Activated CD8-positive, alpha-beta T cell treated with anti-CD3 and anti-CD28 coated beads, Interleukin-2, amount 10 ng/mL, durations not matched to agents 7 days and 5 days (primary cell): ENCODE measurements around the gene HVCN1. TPM values are rescaled to one million over a fixed set of nuclear protein-coding genes. Genes with fewer than 3 reads are reported as not detected.
"Not testable (repeated sequence)": the region's sequence is repeated elsewhere in the genome, so short reads cannot be mapped to it uniquely, and the experiment has no call there.

Experiments
- ATAC-seq: fragments of 150-1000 bp; cut with Tn5 transposase; one replicate; pipeline ENCODE4 v1.10.0; 2021; ENCODE audit warnings: moderate library complexity
- CTCF ChIA-PET: fragments of 350-600 bp; sonication (Branson Sonifier 250); formaldehyde crosslinking; loops from one replicate; lab custom pipeline; 2021; ENCODE audit warnings: antibody characterized with exemption; lab: Charles Lee
- POLR2A ChIA-PET: fragments of 350-600 bp; sonication (Branson Sonifier 250); formaldehyde crosslinking; loops from one replicate; lab custom pipeline; 2021; ENCODE audit warnings: antibody characterized with exemption; lab: Charles Lee
- DNase-seq: peaks from one replicate; pipeline ENCODE4 v3.0.0-alpha.2; 2020
- H3K27ac Mint-ChIP-seq: one replicate; pipeline ENCODE4 v1.8.0; 2021; ENCODE audit warnings: mild to moderate bottlenecking, mixed read lengths
- H3K27me3 Mint-ChIP-seq: one replicate; pipeline ENCODE4 v1.8.0; 2021; ENCODE audit warnings: low read depth, mixed read lengths
- H3K36me3 Mint-ChIP-seq: one replicate; pipeline ENCODE4 v1.8.0; 2021; ENCODE audit warnings: low read depth, mixed read lengths
- H3K4me1 Mint-ChIP-seq: one replicate; pipeline ENCODE4 v1.8.0; 2021; ENCODE audit warnings: low read depth, mixed read lengths
- H3K4me3 Mint-ChIP-seq: one replicate; pipeline ENCODE4 v1.8.0; 2021; ENCODE audit warnings: mild to moderate bottlenecking, mixed read lengths
- H3K9me3 Mint-ChIP-seq: one replicate; pipeline ENCODE4 v1.8.0; 2022; ENCODE audit warnings: mixed read lengths; ENCODE audit not compliant: insufficient read depth
- total RNA-seq, 2 experiments: library from RNA; stranded (reverse); gene quantifications; one replicate each; pipeline ENCODE4 v1.2.3, GENCODE V29; 2021

The HVCN1 gene
- total RNA-seq = 10 to 100 TPM; 28.6 to 30.8 TPM

GRCh38 chr12:110688446-110689280, at the start of gene HVCN1:
HVCN1 (minus strand) TSS chr12:110689115; CDS start chr12:110683245, 5,870 bp downstream.
- ATAC-seq (peak; percentile 73), DNase-seq (peak; percentile 65)
- Mint-ChIP-seq H3K27ac (peak within 1 kb of the TSS; percentile 98), H3K27me3 (no peaks in the 10 kb centered on the region), H3K4me1 (peaks cover 58% of the 10 kb centered on the region), H3K4me3 (peak within 1 kb of the TSS; percentile 87), H3K36me3 (peaks cover 31% of the 10 kb centered on the region), H3K9me3 (peaks cover 3% of the 10 kb centered on the region)
- POLR2A ChIA-PET = interaction anchor here (0.5 to 1.9 kb wide), 5 partner anchors 9 to 225 kb away, joined by 3 to 7 read pairs (median 4); no protein-coding TSS in a partner anchor
- CTCF ChIA-PET = interaction anchor here (1.3 kb wide), 1 partner anchor 10 kb away, joined by 3 read pairs; no protein-coding TSS in a partner anchor

DNA sequence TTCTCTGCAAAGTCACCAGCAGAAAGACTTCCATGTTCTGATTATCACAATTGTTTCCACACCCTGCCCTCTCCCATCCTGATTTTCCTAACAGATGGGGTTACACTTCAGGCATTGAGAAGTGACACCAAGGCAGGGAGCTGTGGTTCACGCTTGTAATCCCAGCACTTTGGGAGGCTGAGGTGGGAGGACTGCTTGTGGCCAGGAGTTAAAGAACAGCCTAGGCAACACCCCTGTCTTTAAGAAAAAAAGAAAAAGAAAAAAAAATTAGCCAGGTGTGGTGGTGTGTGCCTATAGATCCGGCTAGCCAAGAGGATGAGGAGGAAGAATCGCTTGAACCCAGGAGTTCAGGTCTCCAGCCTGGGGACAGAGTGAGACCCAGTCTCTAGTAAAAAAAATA, 48.6 kb upstream of the HVCN1 start:
- peak overlapping the region; percentile 17 for H3K27ac Mint-ChIP-seq
- peaks cover 64% of the 10 kb centered on the region for H3K4me1 Mint-ChIP-seq
- ATAC-seq = no peak
- H3K9me3 Mint-ChIP-seq = no peaks in the 10 kb centered on the region
- H3K4me3 Mint-ChIP-seq = no peak overlapping the region
- H3K27me3 Mint-ChIP-seq = no peaks in the 10 kb centered on the region
- DNase-seq = no peak
- POLR2A ChIA-PET = no interaction called here
- peaks cover 66% of the 10 kb centered on the region for H3K36me3 Mint-ChIP-seq
- CTCF ChIA-PET = interaction anchor here (1.5 to 1.8 kb wide), 3 partner anchors 10 to 90 kb away, joined by 4 to 5 read pairs (median 4); no protein-coding TSS in a partner anchor

DNA sequence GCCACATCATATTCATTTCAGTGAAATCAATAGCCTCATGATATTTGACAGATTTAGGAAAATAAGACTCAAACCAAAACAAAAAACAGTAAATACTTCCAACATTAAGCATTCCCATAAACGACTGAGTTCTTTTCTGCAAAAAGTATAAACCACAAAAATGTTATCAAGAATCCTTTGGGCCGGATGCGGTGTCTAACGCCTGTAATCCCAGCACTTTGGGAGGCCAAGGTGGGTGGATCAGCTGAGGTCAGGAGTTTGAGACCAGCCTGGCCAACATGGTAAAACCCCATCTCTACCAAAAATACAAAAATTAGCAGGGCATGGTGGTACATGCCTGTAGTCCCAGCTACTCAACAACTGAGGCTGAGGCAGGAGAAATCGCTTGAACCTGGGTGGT, 48.1 kb upstream of the HVCN1 start:
- CTCF ChIA-PET = interaction anchor here (1.8 kb wide), 1 partner anchor 90 kb away, joined by 4 read pairs; no protein-coding TSS in a partner anchor

GRCh38 chr12:110733900-110734299, 45.0 kb upstream of the HVCN1 start:
- Mint-ChIP-seq H3K27ac (peak overlapping the region; percentile 23), H3K4me1 (peaks cover 64% of the 10 kb centered on the region), H3K36me3 (peaks cover 63% of the 10 kb centered on the region), H3K4me3 (no peak overlapping the region), H3K9me3 (no peaks in the 10 kb centered on the region), H3K27me3 (no peaks in the 10 kb centered on the region)
- POLR2A ChIA-PET = no interaction called here
- DNase-seq (no peak), ATAC-seq (no peak)
- CTCF ChIA-PET = interaction anchor here (0.8 kb wide), 1 partner anchor 29 kb away, joined by 5 read pairs; no protein-coding TSS in a partner anchor

More for the DNA sequence above, 48.1 kb upstream of the HVCN1 start:
- H3K27me3 Mint-ChIP-seq, ATAC-seq, DNase-seq, POLR2A ChIA-PET, H3K4me3 Mint-ChIP-seq, H3K27ac Mint-ChIP-seq, H3K9me3 Mint-ChIP-seq: not testable (repeated sequence)
- H3K4me1 Mint-ChIP-seq = peaks cover 69% of the 10 kb centered on the region
- peaks cover 68% of the 10 kb centered on the region for H3K36me3 Mint-ChIP-seq

DNA sequence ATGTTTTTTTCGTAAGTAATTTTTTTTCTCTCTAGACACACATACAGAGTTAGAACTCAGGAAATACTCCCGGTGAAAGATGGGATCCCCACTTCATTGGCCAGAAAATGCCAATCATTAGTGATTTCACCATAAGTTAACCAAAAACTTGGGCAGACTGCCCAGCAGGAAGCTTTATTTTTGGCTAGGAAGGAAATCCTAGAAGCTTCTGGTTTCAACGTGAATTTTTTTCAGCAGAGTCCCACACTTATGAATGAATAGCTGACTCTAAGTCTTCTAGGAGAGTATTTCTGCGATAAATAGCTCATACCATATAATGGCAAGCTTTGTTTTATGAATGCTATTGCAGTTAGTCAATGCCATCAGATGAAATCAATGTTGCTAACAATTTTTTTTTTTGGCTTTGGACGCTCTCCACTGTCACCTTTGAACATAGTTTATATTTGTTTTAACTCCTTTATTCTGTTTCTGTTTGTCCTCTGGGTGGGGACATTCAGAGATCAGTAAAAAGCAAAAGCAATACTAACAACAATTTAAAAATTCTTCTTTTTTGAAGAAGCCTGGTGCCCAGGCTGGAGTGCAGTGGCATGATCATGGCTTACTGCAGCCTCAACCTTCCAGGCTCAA, 44.3 kb upstream of the HVCN1 start:
- no peak for ATAC-seq
- CTCF ChIA-PET = interaction anchor here (0.8 to 1.1 kb wide), 3 partner anchors 12 to 119 kb away, joined by 3 to 5 read pairs (median 3); partner anchors contain the start of gene TCTN1
- no peak for DNase-seq
- H3K9me3 Mint-ChIP-seq = no peaks in the 10 kb centered on the region
- peaks cover 62% of the 10 kb centered on the region for H3K36me3 Mint-ChIP-seq
- H3K27me3 Mint-ChIP-seq = no peaks in the 10 kb centered on the region
- peaks cover 63% of the 10 kb centered on the region for H3K4me1 Mint-ChIP-seq
- no peak overlapping the region for H3K27ac Mint-ChIP-seq
- H3K4me3 Mint-ChIP-seq = no peak overlapping the region
- POLR2A ChIA-PET = interaction anchor here (0.6 to 0.9 kb wide), 2 partner anchors 8 to 15 kb away, joined by 3 read pairs; no protein-coding TSS in a partner anchor

GRCh38 chr12:110732572-110732971, 43.7 kb upstream of the HVCN1 start:
- Mint-ChIP-seq H3K27ac (no peak overlapping the region), H3K36me3 (peaks cover 61% of the 10 kb centered on the region), H3K27me3 (no peaks in the 10 kb centered on the region), H3K4me3 (no peak overlapping the region), H3K4me1 (peaks cover 61% of the 10 kb centered on the region), H3K9me3 (no peaks in the 10 kb centered on the region)
- POLR2A ChIA-PET = interaction anchor here (0.6 to 0.9 kb wide), 2 partner anchors 9 to 15 kb away, joined by 3 read pairs; no protein-coding TSS in a partner anchor
- ATAC-seq (no peak), DNase-seq (no peak)
- CTCF ChIA-PET = interaction anchor here (1.0 to 1.1 kb wide), 2 partner anchors 12 to 119 kb away, joined by 3 read pairs; partner anchors contain the start of gene TCTN1

GRCh38 chr12:110731479-110731878, 42.6 kb upstream of the HVCN1 start:
- no peak overlapping the region for H3K27ac Mint-ChIP-seq
- ChIA-PET CTCF (interaction anchor here (0.9 to 2.2 kb wide), 7 partner anchors 9 to 131 kb away, joined by 3 to 16 read pairs (median 5); no protein-coding TSS in a partner anchor), POLR2A (interaction anchor here (0.6 to 1.7 kb wide), 3 partner anchors 11 to 341 kb away, joined by 3 to 4 read pairs (median 3); partner anchors contain the start of gene PPP1CC)
- peaks cover 62% of the 10 kb centered on the region for H3K4me1 Mint-ChIP-seq
- H3K9me3 Mint-ChIP-seq = no peaks in the 10 kb centered on the region
- ATAC-seq = no peak
- H3K4me3 Mint-ChIP-seq = no peak overlapping the region
- no peak for DNase-seq
- H3K27me3 Mint-ChIP-seq = no peaks in the 10 kb centered on the region
- peaks cover 69% of the 10 kb centered on the region for H3K36me3 Mint-ChIP-seq

- POLR2A ChIA-PET = interaction anchor here (0.6 kb wide), 1 partner anchor 51 kb away, joined by 4 read pairs; no protein-coding TSS in a partner anchor
- peaks cover 53% of the 10 kb centered on the region for H3K4me1 Mint-ChIP-seq
- H3K27ac Mint-ChIP-seq = peak overlapping the region; percentile 49
- ATAC-seq (peak; percentile 20), DNase-seq (no peak)
- no peaks in the 10 kb centered on the region for H3K9me3 Mint-ChIP-seq
- no peak overlapping the region for H3K4me3 Mint-ChIP-seq
- no peaks in the 10 kb centered on the region for H3K27me3 Mint-ChIP-seq
- CTCF ChIA-PET = interaction anchor here (1.2 kb wide), 1 partner anchor 11 kb away, joined by 3 read pairs; no protein-coding TSS in a partner anchor
- peaks cover 71% of the 10 kb centered on the region for H3K36me3 Mint-ChIP-seq
Observed at GRCh38 chr12:110728628-110729027, 39.7 kb upstream of the HVCN1 start.

DNA sequence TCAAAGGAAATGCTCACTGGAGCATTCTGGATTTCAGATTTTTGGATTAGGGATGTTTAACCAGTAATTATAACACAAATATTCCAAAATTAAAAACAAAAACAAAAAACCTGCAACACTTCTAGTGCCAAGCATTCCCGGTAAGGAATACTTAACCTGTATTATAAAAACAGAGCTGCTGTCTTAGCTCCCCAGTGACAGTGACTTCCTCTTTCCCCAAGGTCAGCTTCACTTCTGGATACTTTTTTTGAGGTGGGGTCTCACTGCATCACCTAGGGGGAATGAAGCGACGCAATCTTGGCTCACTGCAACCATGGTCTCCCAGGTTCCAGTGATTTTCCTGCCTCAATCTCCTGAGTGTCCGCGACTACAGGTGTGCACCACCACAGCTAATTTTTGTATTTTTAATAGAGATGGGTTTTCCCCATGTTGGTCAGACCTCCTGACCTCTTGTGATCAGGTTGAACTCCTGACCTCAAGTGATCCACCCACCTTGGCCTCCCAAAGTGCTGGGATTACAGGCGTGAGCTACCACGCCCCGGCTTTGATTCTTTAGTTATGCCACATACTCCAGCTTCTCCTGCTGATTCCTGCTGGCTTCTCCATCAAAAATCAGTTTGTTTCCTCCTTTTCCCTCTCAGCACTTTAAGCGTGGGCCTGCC, 37.9 kb upstream of the HVCN1 start:
- ChIA-PET POLR2A (interaction anchor here (0.9 to 1.7 kb wide), 2 partner anchors 10 to 16 kb away, joined by 4 to 5 read pairs; no protein-coding TSS in a partner anchor), CTCF (interaction anchor here (0.6 to 1.8 kb wide), 5 partner anchors 11 to 277 kb away, joined by 3 to 5 read pairs (median 4); no protein-coding TSS in a partner anchor)
- Mint-ChIP-seq H3K36me3 (peaks cover 72% of the 10 kb centered on the region), H3K4me1 (peaks cover 37% of the 10 kb centered on the region), H3K4me3 (no peak overlapping the region), H3K27ac (no peak overlapping the region), H3K27me3 (no peaks in the 10 kb centered on the region), H3K9me3 (no peaks in the 10 kb centered on the region)
- DNase-seq (no peak), ATAC-seq (no peak)

DNA sequence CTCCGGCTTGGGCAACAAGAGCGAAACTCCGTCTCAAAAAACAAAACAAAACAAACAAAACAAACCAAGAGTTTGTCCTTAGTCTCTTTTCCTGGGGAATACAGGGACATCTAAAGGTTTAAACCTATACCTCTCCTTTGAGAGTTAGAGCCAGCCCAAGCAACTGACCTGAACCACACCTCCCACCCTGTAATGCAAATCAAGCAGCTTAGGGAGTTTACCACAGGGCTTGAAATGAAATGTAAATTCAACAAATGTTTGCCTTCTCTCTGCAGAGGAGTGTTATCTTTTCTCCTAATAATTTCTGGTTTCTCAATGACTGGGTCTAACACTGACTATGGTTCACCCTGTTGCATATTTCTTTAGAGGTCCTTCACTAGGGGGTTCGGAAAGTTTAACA, 37.1 kb upstream of the HVCN1 start:
- H3K9me3 Mint-ChIP-seq = no peaks in the 10 kb centered on the region
- ChIA-PET POLR2A (no interaction called here), CTCF (interaction anchor here (1.8 kb wide), 1 partner anchor 15 kb away, joined by 4 read pairs; no protein-coding TSS in a partner anchor)
- peaks cover 78% of the 10 kb centered on the region for H3K36me3 Mint-ChIP-seq
- H3K27me3 Mint-ChIP-seq = no peaks in the 10 kb centered on the region
- no peak overlapping the region for H3K4me3 Mint-ChIP-seq
- DNase-seq (no peak), ATAC-seq (no peak)
- peaks cover 30% of the 10 kb centered on the region for H3K4me1 Mint-ChIP-seq
- H3K27ac Mint-ChIP-seq = peak overlapping the region; percentile 14

DNA sequence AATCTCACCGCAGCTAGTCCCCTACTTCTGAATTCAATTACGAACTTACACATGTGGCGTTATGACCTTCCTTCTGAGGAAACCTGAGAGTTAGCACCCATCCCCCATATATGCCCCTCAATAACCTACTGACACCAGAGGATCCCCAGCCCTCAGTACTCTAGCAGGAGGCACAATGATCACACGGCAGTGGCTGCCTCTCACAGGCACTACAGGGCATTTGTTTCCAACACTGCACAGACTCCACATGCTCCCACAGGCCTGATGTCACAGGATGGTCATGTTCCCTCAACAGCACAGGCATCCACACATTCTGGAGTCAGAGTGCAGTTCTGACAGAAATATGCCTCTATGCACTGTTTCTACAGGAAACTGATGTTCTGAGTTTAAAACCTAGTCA, 36.4 kb upstream of the HVCN1 start:
- no peak for ATAC-seq

More for the DNA sequence above, 36.4 kb upstream of the HVCN1 start:
- Mint-ChIP-seq H3K36me3 (peaks cover 78% of the 10 kb centered on the region), H3K4me3 (no peak overlapping the region), H3K4me1 (peaks cover 28% of the 10 kb centered on the region), H3K27ac (no peak overlapping the region), H3K27me3 (no peaks in the 10 kb centered on the region), H3K9me3 (no peaks in the 10 kb centered on the region)
- ChIA-PET CTCF (no interaction called here), POLR2A (no interaction called here)
- DNase-seq = no peak
